NCI-H2227 (cell line): ENCODE results near the gene HSCB.
"Not testable (repeated sequence)": the region's sequence is repeated elsewhere in the genome, so short reads cannot be mapped to it uniquely, and the experiment has no call there.

Experiments
- DNase-seq: peaks from one replicate; lab custom pipeline; 2025; ENCODE audit not compliant: unreplicated experiment; lab: John Stamatoyannopoulos, UW

Gene HSCB

DNA sequence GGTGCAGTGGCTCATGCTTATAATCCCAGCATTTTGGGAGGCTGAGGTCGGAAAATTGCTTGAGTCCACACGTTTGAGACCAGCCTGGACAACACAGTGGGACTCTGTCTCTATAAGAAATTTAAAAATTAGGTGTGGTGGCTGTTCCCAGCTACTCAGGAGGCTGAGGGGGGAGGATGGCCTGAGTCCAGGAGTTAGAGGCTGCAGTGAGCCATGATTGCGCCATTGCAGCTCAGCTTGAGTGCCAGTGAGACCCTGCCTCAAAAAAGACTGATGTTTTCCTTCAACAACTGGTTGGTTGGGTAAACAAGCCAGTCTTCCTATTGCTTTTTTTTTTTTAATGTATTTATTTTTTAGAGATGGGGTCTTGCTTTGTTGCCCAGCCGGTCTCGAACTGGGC is 49.3 kb downstream of the HSCB start:
- DNase-seq = no peak

DNA sequence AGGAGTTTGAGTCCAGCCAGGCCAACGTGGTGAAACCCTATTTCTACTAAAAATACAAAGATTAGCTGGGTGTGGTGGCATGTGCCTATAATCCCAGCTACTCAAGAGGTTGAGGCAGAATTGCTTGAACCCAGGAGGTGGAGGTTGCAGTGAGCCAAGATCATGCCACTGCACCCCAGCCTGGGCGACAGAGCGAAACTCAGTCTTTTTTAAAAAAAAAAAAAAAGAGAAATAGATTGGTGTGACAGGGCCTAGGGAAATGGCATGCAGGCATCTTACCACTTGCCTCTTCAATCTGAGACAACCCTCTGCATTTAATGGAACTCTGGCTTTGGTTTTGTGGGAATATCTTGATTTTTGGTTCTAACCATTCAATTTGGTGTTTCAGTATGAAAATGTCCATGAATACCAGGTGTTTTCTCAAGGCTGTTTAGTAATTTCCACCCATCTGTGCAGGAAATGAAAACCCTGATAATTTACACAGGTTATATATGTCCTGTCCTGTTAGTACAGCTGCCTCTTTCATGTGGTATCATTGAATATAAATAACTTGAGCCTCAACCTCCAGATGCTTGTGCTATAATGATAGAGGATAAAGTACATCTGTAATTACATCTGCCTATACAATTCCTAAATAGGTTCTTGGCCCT is 50.1 kb downstream of the HSCB start:
- DNase-seq = peak; percentile 42

DNA sequence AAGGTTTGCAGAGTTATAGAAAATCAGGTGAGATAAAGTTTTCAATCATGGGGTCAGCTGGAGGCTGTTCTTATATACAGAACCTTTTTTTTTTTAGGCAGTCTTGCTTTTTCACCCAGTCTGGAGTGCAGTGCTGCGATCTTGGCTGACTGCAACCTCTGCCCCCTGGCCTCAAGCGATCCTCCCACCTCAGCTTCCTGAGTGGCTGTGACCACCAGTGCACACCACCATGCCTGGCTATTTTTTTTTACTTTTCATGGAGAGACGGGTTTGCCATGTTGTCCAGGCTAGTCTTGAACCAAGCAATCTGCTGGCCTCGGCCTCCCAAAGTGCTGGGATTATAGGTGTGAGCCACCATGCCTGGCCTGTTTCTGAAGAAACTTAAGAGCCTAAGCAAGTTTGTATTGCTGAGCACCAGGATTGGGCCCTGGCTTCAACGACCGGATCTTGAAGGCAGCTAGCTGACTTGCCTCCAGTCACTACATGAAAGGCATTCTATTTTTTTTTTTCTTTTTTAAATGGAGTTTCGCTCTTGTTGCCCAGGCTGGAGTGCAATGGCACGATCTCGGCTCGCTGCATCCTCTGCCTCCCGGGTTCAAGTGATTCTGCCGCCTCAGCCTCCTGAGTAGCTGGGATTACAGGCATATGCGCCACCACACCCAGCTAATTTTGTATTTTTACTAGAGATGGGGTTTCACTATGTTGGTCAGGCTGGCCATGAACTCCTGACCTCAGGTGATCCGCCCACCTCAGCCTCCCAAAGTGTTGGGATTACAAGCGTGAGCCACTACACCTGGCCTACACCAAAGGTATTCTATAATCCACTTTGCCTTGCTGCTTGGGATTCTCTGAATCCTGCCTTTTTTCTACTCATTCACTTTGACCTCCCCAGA is 50.9 kb downstream of the HSCB start:
- peak; percentile 42 for DNase-seq

DNA sequence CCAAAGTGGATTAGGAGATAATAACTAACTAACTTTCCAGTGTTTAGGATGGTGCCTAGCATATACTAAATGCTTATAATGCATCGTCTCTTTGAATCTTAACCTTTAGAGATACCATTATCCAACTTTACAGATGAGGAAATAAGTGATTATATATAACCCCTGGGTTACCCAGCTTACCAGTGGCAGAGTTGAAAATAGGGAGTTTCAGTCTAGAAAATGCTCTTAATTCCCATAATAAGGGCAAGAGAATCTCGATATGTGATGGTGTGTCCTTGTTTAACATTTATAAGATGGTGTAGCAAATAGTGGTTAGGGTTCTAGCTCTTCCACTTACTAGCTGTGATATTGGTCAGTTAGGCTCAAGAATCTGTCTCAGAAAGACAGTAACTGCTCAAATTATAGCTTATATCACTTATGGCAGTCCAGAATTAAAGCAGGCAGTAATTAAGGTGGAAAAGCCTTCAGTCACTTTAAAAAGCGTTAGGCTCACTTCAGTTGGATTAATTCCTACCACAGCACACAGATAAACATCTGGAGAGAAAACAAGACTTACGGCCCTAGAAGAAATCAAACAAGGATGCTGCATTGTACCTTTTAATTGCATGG is 52.2 kb downstream of the HSCB start:
- no peak for DNase-seq

DNA sequence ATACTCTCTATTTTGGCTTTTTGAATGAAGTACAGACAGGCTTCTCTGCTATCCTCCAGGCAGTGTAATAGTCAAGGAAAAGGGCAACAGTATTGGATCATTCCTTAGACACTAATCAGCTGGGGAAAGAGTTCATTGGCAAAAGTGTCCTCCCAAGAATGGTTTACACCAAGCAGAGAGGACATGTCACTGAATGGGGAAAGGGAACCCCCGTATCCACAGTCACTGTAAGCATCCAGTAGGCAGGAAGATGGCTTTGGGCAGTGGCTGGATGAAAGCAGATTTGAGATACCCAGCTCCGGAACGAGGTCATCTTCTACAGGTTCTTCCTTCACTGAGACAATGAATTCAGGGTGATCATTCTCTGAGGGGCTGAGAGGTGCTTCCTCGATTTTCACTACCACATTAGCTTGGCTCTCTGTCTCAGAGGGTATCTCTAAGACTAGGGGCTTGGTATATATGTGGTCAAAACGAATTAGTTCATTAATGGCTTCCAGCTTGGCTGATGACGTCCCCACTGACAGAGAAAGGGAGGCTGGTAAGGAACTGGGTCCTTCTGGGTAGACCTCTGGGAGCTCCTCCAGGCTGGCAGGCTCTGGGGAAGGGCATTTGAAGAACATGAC is 53.3 kb downstream of the HSCB start:
- no peak for DNase-seq

DNA sequence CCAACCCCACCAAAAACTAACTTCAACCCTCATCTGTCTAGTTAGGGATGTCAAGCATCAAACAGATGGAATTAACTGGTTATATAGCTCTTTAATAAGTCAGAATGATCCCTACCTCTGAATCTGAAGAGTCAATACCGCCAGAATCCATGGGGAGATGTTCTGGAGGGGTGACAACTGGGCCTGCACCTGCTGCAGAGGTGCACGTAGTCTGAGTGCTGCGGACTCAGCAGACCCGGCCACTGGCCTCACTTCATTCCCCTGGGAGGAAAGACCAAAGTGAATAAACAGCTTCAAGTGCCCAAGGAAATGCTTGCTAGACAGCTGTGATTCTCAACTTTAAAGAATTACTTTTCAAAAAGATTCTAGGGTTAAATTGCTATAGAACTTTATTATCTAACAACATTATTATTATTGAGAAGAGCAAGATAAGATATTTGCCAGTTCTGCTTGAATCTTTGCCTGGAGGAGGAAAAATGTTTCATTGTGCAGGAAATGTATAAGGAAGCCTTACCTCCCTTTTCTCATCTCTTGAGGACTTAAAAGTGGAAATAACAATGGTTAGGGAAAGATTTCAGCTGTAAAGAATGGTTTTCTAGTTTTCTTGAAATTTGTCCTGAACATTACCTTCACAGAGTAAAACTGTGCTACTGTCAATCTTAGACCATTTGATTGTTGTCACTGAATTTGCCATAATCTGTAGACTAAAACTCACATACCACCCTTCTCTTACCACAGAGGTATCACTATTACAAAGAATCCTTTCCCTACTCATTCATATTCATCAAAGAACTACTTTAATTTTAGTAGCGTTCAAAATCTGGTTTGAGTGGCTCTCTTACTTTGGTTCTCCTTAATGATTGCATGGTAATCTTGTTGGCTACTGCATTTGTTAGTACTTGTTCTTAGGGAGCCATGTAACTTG is 54.4 kb downstream of the HSCB start:
- DNase-seq = no peak

DNA sequence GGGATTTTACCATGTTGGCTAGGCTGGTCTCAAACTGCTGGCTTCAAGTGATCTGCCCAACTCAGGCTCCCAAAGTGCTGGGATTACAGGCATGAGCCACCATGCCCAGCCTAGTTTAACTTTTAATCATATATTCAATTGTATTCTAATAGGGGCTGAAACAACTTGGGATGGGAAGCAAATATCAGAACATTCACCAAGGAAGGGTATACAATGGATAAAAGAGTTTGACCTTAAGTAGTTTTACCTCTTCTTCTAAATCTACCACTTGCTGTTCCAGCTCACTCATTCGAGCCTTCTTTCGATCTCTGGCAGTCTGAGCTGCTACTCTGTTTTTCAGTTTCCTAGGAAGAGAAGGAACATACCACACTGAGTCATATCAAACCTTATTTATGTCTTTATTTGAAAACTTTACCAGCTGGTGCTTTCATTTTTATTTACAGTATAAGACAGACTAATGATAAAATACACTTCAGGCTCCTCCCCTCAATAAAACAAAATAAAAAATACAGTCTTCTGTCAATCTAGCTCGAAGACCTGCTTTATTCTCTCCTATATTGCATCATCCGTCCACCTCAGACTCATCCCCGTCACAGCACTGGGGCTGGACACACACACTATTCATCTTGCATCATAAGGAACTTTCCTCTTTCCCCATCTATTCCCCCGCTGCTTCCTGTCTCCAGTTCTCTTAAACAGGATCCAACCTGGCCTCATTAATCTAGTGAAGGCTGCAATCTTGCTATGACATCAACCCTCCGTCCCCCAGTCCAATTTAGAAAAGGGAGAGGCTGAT is 57.2 kb downstream of the HSCB start:
- peak; percentile 35 for DNase-seq

DNA sequence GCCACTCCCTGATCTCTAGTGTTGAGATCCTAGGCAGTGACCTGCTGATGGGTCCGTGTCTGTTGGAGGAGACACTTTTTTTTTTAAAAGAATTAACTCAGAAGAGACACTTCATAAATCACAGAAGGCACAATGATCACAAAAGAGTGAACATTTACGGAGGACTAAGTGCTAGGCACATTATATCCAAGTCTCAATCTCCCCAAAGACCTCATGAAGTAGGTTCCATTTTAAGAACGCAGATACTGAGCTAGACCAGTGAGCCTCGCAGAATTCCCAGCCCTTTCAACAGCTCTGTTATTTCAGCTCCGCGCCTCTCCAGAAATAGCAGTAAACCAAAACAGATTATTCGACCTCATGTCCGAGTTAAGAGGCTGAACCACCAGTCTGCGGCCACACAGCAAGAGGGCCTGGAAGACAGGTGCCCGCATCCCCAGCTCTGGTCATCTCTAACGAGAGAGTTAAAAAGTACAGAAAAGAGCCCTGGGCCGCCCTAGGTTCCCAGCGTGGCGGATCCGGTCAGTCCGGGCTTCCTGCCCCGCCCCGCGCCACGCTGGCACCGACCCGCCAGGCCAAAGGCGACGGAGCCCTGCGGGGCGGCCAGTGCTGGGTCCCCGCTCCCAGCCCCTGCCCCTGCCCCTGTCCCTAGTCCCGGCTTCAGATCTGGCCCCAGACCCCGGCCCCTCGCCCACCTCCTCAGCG is 57.9 kb downstream of the HSCB start:
- DNase-seq = peak; percentile 33

DNA sequence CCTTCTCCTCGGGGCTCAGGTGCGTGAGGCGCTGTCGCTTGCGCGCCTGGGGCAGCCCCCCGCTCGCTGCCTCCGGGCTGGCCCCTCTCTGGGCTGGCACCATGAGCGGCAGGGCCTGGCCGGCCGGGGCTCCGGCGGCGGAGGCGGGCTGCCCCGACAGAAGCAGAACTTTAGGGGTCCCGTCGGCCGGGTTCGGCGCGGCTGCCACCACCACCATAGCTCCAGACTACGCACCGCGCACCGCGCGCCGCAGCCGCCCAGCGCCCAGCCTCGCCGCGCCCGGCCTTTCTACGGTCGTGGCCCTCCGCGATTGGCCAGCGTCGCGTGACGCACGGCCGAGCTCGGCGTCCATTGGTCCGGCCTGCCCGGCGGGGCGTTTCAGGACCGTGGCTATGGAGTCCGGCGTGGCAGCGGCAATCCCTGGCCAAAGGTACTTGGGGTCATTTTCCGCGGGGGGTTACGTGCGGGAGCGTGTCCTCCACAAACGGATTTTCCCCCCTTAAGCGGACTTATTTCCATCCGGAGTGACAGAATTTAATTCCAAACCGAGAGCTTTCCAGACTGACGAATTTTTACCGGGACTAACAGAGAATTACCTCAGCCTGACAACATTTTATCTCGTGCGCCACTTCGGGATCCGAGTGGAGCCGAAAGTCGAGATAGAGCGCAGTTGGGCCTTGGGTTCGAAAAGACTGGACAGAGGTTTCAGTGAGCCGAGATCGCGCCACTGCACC is 58.6 kb downstream of the HSCB start, which contains the start of gene XBP1:
TSS of gene XBP1 (minus strand) at position 262 of the 734 bp plus-strand sequence.
- DNase-seq = peak; percentile 93

DNA sequence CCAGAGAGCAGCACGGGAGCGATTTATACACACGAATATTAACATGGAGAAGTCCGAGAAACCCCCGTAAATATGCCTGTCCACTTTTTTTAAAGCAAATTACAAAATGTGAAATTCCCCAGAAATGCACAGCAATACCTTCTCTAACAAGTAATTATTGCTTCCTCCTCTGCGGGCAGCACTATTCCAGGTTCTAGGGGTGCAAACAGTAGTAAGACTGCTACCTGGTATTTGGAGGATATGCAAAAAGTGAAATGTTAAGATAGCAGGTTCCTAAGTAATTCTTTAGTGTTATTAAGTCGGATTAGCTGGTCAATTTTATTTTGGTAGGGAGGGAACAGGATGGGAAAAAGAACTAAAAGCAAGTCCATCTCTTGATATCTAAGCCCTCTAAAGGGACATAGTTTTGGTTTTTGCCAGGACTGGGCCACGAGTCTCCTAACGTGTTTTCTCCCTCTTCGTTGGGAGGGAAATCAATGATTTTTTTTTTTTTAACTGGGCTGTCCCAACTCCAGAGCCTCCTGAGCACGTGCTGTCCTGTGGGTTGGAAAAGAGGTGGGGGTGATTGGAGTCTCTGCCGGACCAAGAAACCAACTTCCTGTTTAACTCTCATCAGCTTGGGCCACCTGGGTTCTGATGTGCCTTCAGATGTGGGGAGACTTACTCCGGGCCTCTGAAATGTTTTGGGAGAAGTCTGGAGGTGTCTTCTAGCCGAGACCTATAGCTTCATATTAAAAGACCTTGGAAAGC is 60.2 kb downstream of the HSCB start:
- DNase-seq = no peak

DNA sequence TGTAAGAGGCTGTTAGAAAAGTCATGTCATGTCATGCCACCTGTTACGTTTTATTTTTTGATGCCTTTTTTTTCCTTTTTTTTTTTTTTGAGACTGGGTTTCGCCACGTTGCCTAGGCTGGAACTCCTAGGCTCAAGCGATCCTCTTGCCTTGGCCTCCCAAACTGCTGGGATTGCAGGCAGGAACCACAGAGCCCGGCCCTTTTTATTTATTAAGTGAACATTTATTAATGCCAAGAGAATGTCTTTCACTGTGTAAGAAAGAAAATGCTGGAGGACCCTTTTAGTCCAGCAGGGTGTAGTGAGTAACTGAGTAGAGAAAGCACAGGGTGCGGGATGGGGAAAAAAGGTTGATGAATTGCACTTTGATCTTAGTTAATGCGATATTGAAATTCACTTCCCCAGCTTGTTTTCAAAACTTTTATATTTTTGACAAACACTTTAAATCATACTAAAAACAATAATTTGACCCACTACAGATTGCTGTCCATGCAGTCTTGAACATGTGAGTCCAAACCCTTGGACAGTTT is 60.8 kb downstream of the HSCB start:
- no peak for DNase-seq

DNA sequence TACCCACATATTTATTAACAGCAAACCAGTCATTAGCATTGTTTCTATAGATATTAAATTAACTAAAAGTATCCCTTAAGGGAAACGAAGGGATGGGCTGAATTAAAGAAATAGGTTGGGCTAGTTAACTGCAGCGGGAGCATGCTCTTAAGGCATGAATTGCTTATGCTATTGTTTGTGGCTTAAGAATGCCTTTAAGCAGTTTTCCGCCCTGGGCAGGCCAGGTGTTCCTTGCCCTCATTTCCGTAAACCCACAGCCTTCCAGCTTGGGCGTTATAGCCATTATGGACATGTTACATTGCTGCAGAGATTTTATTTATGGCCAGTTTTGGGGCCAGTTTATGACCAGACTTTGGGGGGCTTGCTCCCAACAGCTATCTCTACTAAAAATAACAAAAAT is 63.6 kb downstream of the HSCB start:
- DNase-seq = not testable (repeated sequence)
